ENCODE data around the gene GCA. TPM values are rescaled to one million over a fixed set of nuclear protein-coding genes. Genes with fewer than 3 reads are reported as not detected.

GCA gene
- total RNA-seq, 1 donor from 2014 or later: 8.7 TPM

- H3K27me3 ChIP-seq (ENCODE audit: control insufficient read depth, insufficient read depth, low read length): no peaks in the 10 kb centered on the region
Observed at GRCh38 chr2:162390801-162391200, 46.9 kb downstream of the GCA start.

GRCh38 chr2:162400336-162400735 lies 56.4 kb downstream of the GCA start:
- TF ChIP-seq CTCF (IDR thresholded peaks at IDR 0.05; ENCODE audit: insufficient read depth, low read length, severe bottlenecking): no peak
- Histone ChIP-seq H3K36me3 (ENCODE audit: control insufficient read depth, insufficient read depth, low read length) (no peaks in the 10 kb centered on the region), H3K4me3 (ENCODE audit: low read depth, low read length) (no peak overlapping the region), H3K27me3 (ENCODE audit: control insufficient read depth, insufficient read depth, low read length) (no peaks in the 10 kb centered on the region)
- DNase-seq (ENCODE audit: low read depth): no peak
- FAIRE-seq: no peak

More at GRCh38 chr2:162390801-162391200, 46.9 kb downstream of the GCA start:
- Histone ChIP-seq H3K36me3 (ENCODE audit: control insufficient read depth, insufficient read depth, low read length) (no peaks in the 10 kb centered on the region), H3K4me3 (ENCODE audit: low read depth, low read length) (no peak overlapping the region)
- FAIRE-seq (no peak), DNase-seq (ENCODE audit: low read depth) (no peak)
- TF ChIP-seq CTCF (IDR thresholded peaks at IDR 0.05; ENCODE audit: insufficient read depth, low read length, severe bottlenecking): no peak

- Histone ChIP-seq H3K4me3 (ENCODE audit: low read depth, low read length) (no peak overlapping the region), H3K36me3 (ENCODE audit: control insufficient read depth, insufficient read depth, low read length) (no peaks in the 10 kb centered on the region), H3K27me3 (ENCODE audit: control insufficient read depth, insufficient read depth, low read length) (no peaks in the 10 kb centered on the region)
- no peak for TF ChIP-seq CTCF (IDR thresholded peaks at IDR 0.05; ENCODE audit: insufficient read depth, low read length, severe bottlenecking)
- FAIRE-seq (no peak), DNase-seq (ENCODE audit: low read depth) (no peak)
Observed at GRCh38 chr2:162401871-162402270, 57.9 kb downstream of the GCA start.

- FAIRE-seq (no peak), DNase-seq (ENCODE audit: low read depth) (peak; percentile 86)
- TF ChIP-seq CTCF (IDR thresholded peaks at IDR 0.05; ENCODE audit: insufficient read depth, low read length, severe bottlenecking): no peak
- Histone ChIP-seq H3K36me3 (ENCODE audit: control insufficient read depth, insufficient read depth, low read length) (no peaks in the 10 kb centered on the region), H3K4me3 (ENCODE audit: low read depth, low read length) (no peak overlapping the region), H3K27me3 (ENCODE audit: control insufficient read depth, insufficient read depth, low read length) (no peaks in the 10 kb centered on the region)
Observed at GRCh38 chr2:162403884-162404283, 60.0 kb downstream of the GCA start.

Other genes with a start within 250 kb of the GCA start
- gene GCG, start 191.9 kb upstream of the GCA start, total RNA-seq: not detected in 2 replicates
- 0.26 and 1.1 TPM in 2 replicates for gene FAP, start 100.7 kb upstream of the GCA start, total RNA-seq
- 2.6 and 4.2 TPM in 2 replicates for gene IFIH1, start 25.4 kb upstream of the GCA start, total RNA-seq